IPS-15b (cell line): ENCODE measurements around the gene TFAP2B.
A peak's percentile ranks its signal among the peaks of the same experiment; 100 is the strongest.

ENCODE experiments used
- H3K27me3 ChIP-seq: one replicate; pipeline ENCODE4 v1.6.1; 2013; ENCODE audit warnings: low read length; ENCODE audit not compliant: control insufficient read depth, insufficient read depth
- H3K36me3 ChIP-seq: one replicate; pipeline ENCODE4 v1.6.1; 2013; ENCODE audit warnings: low read length; ENCODE audit not compliant: control insufficient read depth, insufficient read depth
- H3K4me1 ChIP-seq: one replicate; pipeline ENCODE4 v1.6.1; 2013; ENCODE audit warnings: mild to moderate bottlenecking, low read length; ENCODE audit not compliant: control insufficient read depth, insufficient read depth
- H3K4me3 ChIP-seq: one replicate; pipeline ENCODE4 v1.5.1; 2013; ENCODE audit warnings: low read depth, low read length
- H3K9ac ChIP-seq: one replicate; pipeline ENCODE4 v1.6.1; 2013; ENCODE audit warnings: low read depth, mild to moderate bottlenecking, low read length
- H3K9me3 ChIP-seq: one replicate; pipeline ENCODE4 v1.6.1; 2013; ENCODE audit warnings: mild to moderate bottlenecking, low read length; ENCODE audit not compliant: control insufficient read depth, insufficient read depth

Gene TFAP2B

GRCh38 chr6:50816947-50817645, 1.6 kb upstream of the TFAP2B start:
- H3K36me3 ChIP-seq, result no peaks in the 10 kb centered on the region
- peaks cover 88% of the 10 kb centered on the region for H3K27me3 ChIP-seq
- H3K9ac ChIP-seq, result no peak overlapping the region
- no peaks in the 10 kb centered on the region for H3K9me3 ChIP-seq
- H3K4me3 ChIP-seq, result no peak overlapping the region
- H3K4me1 ChIP-seq, result peaks cover 9% of the 10 kb centered on the region

- no peaks in the 10 kb centered on the region for H3K9me3 ChIP-seq
- H3K36me3 ChIP-seq, result no peaks in the 10 kb centered on the region
- H3K4me1 ChIP-seq, result peaks cover 9% of the 10 kb centered on the region
- H3K27me3 ChIP-seq, result peaks cover 93% of the 10 kb centered on the region
- H3K9ac ChIP-seq, result no peak overlapping the region
- no peak overlapping the region for H3K4me3 ChIP-seq
These were observed 1.1 kb upstream of the TFAP2B start for GRCh38 chr6:50817646-50817950.

- no peaks in the 10 kb centered on the region for H3K36me3 ChIP-seq
- peaks cover 97% of the 10 kb centered on the region for H3K27me3 ChIP-seq
These were observed 651 bp upstream of the TFAP2B start for GRCh38 chr6:50818020-50818419.

GRCh38 chr6:50819466-50819903, 814 bp downstream of the TFAP2B start:
- H3K9me3 ChIP-seq, result no peaks in the 10 kb centered on the region
- peaks cover 98% of the 10 kb centered on the region for H3K27me3 ChIP-seq
- peaks cover 23% of the 10 kb centered on the region for H3K4me1 ChIP-seq
- H3K36me3 ChIP-seq, result no peaks in the 10 kb centered on the region
- no peak overlapping the region for H3K9ac ChIP-seq
- peak overlapping the region; percentile 32 for H3K4me3 ChIP-seq

More at GRCh38 chr6:50818020-50818419, 651 bp upstream of the TFAP2B start:
- Histone ChIP-seq H3K9ac (no peak overlapping the region), H3K9me3 (no peaks in the 10 kb centered on the region), H3K4me1 (peaks cover 13% of the 10 kb centered on the region), H3K4me3 (no peak overlapping the region)

- H3K36me3 ChIP-seq, result no peaks in the 10 kb centered on the region
- H3K9ac ChIP-seq, result no peak overlapping the region
- H3K27me3 ChIP-seq, result peaks cover 98% of the 10 kb centered on the region
- H3K4me1 ChIP-seq, result peaks cover 29% of the 10 kb centered on the region
- H3K9me3 ChIP-seq, result no peaks in the 10 kb centered on the region
- H3K4me3 ChIP-seq, result peak overlapping the region; percentile 9
These were observed 1.5 kb downstream of the TFAP2B start for GRCh38 chr6:50819904-50820868.

DNA sequence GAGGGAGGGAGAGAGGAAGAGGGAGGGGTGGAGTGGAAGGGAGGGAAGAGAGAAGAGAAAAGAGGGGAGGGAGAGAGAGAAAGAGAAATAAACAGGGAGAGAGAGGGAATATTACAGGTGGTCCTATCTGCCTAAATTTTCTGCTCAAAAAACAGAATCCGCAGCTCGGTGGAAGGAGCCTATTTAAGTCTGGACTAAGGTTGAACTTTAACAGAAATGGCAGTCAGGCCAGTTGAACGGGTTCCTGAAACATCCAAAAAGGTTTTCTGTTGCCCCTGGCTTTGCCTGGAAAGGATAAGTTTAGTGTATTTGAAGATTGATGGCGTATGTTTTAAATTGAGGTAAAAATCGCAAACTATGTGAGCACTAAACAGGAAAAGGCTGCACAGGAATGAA, 2.2 kb downstream of the TFAP2B start:
- Histone ChIP-seq H3K9ac (no peak overlapping the region), H3K4me3 (no peak overlapping the region)

GRCh38 chr6:50821441-50822077, 2.9 kb downstream of the TFAP2B start:
- Histone ChIP-seq H3K4me3 (no peak overlapping the region), H3K27me3 (peaks cover 99% of the 10 kb centered on the region), H3K36me3 (no peaks in the 10 kb centered on the region), H3K4me1 (peaks cover 30% of the 10 kb centered on the region), H3K9ac (no peak overlapping the region), H3K9me3 (no peaks in the 10 kb centered on the region)

More for the DNA sequence above, 2.2 kb downstream of the TFAP2B start:
- Histone ChIP-seq H3K9me3 (no peaks in the 10 kb centered on the region), H3K4me1 (peaks cover 30% of the 10 kb centered on the region), H3K36me3 (no peaks in the 10 kb centered on the region), H3K27me3 (peaks cover 98% of the 10 kb centered on the region)

GRCh38 chr6:50822078-50822476, 3.4 kb downstream of the TFAP2B start:
- H3K4me1 ChIP-seq, result peaks cover 30% of the 10 kb centered on the region
- H3K27me3 ChIP-seq, result peaks cover 99% of the 10 kb centered on the region
- H3K36me3 ChIP-seq, result no peaks in the 10 kb centered on the region
- H3K4me3 ChIP-seq, result peak overlapping the region; percentile 19
- no peak overlapping the region for H3K9ac ChIP-seq
- H3K9me3 ChIP-seq, result no peaks in the 10 kb centered on the region

- Histone ChIP-seq H3K9ac (no peak overlapping the region), H3K27me3 (peaks cover 99% of the 10 kb centered on the region), H3K4me3 (peak overlapping the region; percentile 33), H3K4me1 (peaks cover 30% of the 10 kb centered on the region), H3K36me3 (no peaks in the 10 kb centered on the region), H3K9me3 (no peaks in the 10 kb centered on the region)
These were observed 4.6 kb downstream of the TFAP2B start for GRCh38 chr6:50823094-50823920.

DNA sequence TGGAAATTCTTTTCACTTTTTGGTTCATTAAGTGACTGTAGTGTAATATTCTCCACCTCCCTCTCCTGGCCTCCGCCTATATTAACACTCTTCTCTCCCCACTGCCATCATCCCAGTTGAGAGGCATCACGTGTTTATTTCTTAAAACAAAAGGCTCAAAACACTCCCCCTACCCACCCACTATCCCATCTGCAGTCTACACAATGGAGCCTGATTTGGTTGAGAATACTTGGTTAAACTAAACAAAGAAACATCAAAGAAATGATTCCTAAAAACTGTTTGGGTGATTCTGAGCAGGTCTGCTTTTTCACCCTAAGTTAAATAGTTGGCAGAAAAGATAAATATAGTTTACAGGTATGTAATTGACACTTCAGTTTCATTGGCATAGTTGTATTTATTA, 5.9 kb downstream of the TFAP2B start:
- peak overlapping the region; percentile 14 for H3K4me3 ChIP-seq
- H3K9ac ChIP-seq, result no peak overlapping the region
- no peaks in the 10 kb centered on the region for H3K9me3 ChIP-seq
- peaks cover 99% of the 10 kb centered on the region for H3K27me3 ChIP-seq
- peaks cover 30% of the 10 kb centered on the region for H3K4me1 ChIP-seq
- no peaks in the 10 kb centered on the region for H3K36me3 ChIP-seq
